Measurements from ENCODE around the gene SERPINB10.

GRCh38 chr18:63956755-63957154, 49.0 kb downstream of the SERPINB10 start:
- TF ChIP-seq POLR2A (IDR thresholded peaks at IDR 0.05; ENCODE audit: low read length) (no peak), GATA1 (IDR thresholded peaks at IDR 0.05; ENCODE audit: low read depth, low read length) (no peak)
